ENCODE results near the gene SCAPER.

SCAPER gene

GRCh38 chr15:76447728-76448441, 457.3 kb downstream of the SCAPER start:
- no peak for TF ChIP-seq POLR2AphosphoS5 (IDR thresholded peaks at IDR 0.05; ENCODE audit: low read depth, low read length)
- no peak for TF ChIP-seq SIN3A (IDR thresholded peaks at IDR 0.05; ENCODE audit: borderline replicate concordance, insufficient read depth, low read length)
- no peak for TF ChIP-seq FOXP2 (optimal IDR thresholded peaks at IDR 0.05; ENCODE audit: borderline replicate concordance, extremely low read depth, extremely low read length, insufficient read depth)
- no peak for TF ChIP-seq REST (IDR thresholded peaks at IDR 0.05; ENCODE audit: insufficient read depth in 1 of 2, low read depth in 2 of 2, low read length in 2 of 2)
- no peak for TF ChIP-seq TAF1 (IDR thresholded peaks at IDR 0.05; ENCODE audit: borderline replicate concordance, insufficient read depth, low read length)

- TF ChIP-seq POLR2AphosphoS5 (IDR thresholded peaks at IDR 0.05; ENCODE audit: low read depth, low read length) (no peak), SIN3A (IDR thresholded peaks at IDR 0.05; ENCODE audit: borderline replicate concordance, insufficient read depth, low read length) (no peak), TAF1 (IDR thresholded peaks at IDR 0.05; ENCODE audit: borderline replicate concordance, insufficient read depth, low read length) (no peak), REST (IDR thresholded peaks at IDR 0.05; ENCODE audit: insufficient read depth in 1 of 2, low read depth in 2 of 2, low read length in 2 of 2) (no peak), FOXP2 (optimal IDR thresholded peaks at IDR 0.05; ENCODE audit: borderline replicate concordance, extremely low read depth, extremely low read length, insufficient read depth) (no peak)
Measured at GRCh38 chr15:76440441-76440840, 464.7 kb downstream of the SCAPER start.

GRCh38 chr15:76439542-76439941, 465.6 kb downstream of the SCAPER start:
- no peak for TF ChIP-seq FOXP2 (optimal IDR thresholded peaks at IDR 0.05; ENCODE audit: borderline replicate concordance, extremely low read depth, extremely low read length, insufficient read depth)
- no peak for TF ChIP-seq SIN3A (IDR thresholded peaks at IDR 0.05; ENCODE audit: borderline replicate concordance, insufficient read depth, low read length)
- TF ChIP-seq POLR2AphosphoS5 (IDR thresholded peaks at IDR 0.05; ENCODE audit: low read depth, low read length), result no peak
- TF ChIP-seq TAF1 (IDR thresholded peaks at IDR 0.05; ENCODE audit: borderline replicate concordance, insufficient read depth, low read length), result no peak
- no peak for TF ChIP-seq REST (IDR thresholded peaks at IDR 0.05; ENCODE audit: insufficient read depth in 1 of 2, low read depth in 2 of 2, low read length in 2 of 2)

- TF ChIP-seq SIN3A (IDR thresholded peaks at IDR 0.05; ENCODE audit: borderline replicate concordance, insufficient read depth, low read length) (no peak), FOXP2 (optimal IDR thresholded peaks at IDR 0.05; ENCODE audit: borderline replicate concordance, extremely low read depth, extremely low read length, insufficient read depth) (no peak), POLR2AphosphoS5 (IDR thresholded peaks at IDR 0.05; ENCODE audit: low read depth, low read length) (no peak), REST (IDR thresholded peaks at IDR 0.05; ENCODE audit: insufficient read depth in 1 of 2, low read depth in 2 of 2, low read length in 2 of 2) (no peak), TAF1 (IDR thresholded peaks at IDR 0.05; ENCODE audit: borderline replicate concordance, insufficient read depth, low read length) (no peak)
Measured at GRCh38 chr15:76433798-76434400, 471.2 kb downstream of the SCAPER start.

Measured in PFSK-1 (cell line).